Measurements from ENCODE around the gene SCN9A.

GRCh38 chr2:166344286-166345113, 31.2 kb downstream of the SCN9A start:
- TF ChIP-seq BMI1 (IDR thresholded peaks at IDR 0.05; ENCODE audit: borderline replicate concordance) (no peak), HDAC6 (IDR thresholded peaks at IDR 0.05; ENCODE audit: unreplicated experiment) (no peak), SUPT20H (IDR thresholded peaks at IDR 0.05; ENCODE audit: borderline replicate concordance, control insufficient read depth, low read depth, low read length) (no peak), MAX (IDR thresholded peaks at IDR 0.05; ENCODE audit: low read depth, low read length) (no peak), SREBF1 (IDR thresholded peaks at IDR 0.05; ENCODE audit: low read length) (no peak), ETV6 (conservative IDR thresholded peaks at IDR 0.05 in 1 of 2, IDR thresholded peaks at IDR 0.05 in 1 of 2; ENCODE audit: borderline replicate concordance in 1 of 2, low read depth in 1 of 2) (no peak), YBX1 (IDR thresholded peaks at IDR 0.05) (no peak), EZH2 (IDR thresholded peaks at IDR 0.05; ENCODE audit: borderline replicate concordance, control insufficient read depth, low read depth, low read length) (no peak)
- TF ChIP-seq, protein P1, sequence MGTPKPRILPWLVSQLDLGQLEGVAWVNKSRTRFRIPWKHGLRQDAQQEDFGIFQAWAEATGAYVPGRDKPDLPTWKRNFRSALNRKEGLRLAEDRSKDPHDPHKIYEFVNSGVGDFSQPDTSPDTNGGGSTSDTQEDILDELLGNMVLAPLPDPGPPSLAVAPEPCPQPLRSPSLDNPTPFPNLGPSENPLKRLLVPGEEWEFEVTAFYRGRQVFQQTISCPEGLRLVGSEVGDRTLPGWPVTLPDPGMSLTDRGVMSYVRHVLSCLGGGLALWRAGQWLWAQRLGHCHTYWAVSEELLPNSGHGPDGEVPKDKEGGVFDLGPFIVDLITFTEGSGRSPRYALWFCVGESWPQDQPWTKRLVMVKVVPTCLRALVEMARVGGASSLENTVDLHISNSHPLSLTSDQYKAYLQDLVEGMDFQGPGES (IDR thresholded peaks at IDR 0.05) = no peak
- TF ChIP-seq, protein P2, sequence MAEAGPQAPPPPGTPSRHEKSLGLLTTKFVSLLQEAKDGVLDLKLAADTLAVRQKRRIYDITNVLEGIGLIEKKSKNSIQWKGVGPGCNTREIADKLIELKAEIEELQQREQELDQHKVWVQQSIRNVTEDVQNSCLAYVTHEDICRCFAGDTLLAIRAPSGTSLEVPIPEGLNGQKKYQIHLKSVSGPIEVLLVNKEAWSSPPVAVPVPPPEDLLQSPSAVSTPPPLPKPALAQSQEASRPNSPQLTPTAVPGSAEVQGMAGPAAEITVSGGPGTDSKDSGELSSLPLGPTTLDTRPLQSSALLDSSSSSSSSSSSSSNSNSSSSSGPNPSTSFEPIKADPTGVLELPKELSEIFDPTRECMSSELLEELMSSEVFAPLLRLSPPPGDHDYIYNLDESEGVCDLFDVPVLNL (IDR thresholded peaks at IDR 0.05; ENCODE audit: low read depth, low read length) = no peak

Measured in GM12878 (cell line).